NCI-H446 treated with DMSO at 0.1 percent for 48 hours (cell line): ENCODE results near the gene ADM.
"Not testable (repeated sequence)": the region's sequence is repeated elsewhere in the genome, so short reads cannot be mapped to it uniquely, and the experiment has no call there.

ENCODE experiments used
- DNase-seq: peaks from one replicate; lab custom pipeline; 2025; lab: John Stamatoyannopoulos, UW

Gene ADM

GRCh38 chr11:10304495-10305261 is at the start of gene ADM:
TSS of gene ADM (plus strand) at chr11:10305073. CDS start at chr11:10305701, 628 bp downstream.
- DNase-seq, result peak; percentile 54

DNA sequence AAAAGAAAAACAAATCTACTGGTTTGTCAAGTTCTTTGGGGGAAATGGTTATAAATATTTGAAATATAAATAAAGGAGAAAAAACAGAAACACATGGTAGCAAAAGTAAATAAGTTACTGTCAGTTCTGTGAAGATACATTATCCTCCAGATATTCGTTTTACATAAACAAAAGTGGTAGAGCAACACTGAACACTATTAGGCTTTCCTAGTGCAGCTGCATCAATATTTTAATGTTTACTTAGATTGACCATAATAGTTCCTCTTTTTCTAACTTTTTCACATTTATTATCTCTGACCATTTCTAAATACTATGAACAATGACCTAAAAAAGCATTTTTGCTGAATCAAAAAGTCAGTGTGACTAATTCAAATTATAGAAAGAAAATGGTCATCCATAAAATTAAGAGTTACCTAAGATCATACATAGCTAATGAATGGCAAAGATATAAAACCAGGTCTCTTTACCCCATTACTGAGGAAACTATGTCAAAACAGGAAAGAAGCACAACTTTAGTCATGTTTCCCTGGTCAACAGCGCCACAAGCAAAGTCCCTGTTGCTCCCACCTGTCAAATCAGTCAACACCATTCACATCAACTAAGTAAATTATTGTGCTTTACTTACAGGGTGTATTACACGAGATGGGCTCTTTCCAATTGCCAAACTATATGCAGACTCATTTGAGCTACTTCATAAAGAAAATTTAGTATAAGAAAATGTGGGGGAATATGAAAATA is 49.3 kb upstream of the ADM start:
- no peak for DNase-seq

- DNase-seq, result no peak
Measured at GRCh38 chr11:10257478-10257877, 47.4 kb upstream of the ADM start.

DNA sequence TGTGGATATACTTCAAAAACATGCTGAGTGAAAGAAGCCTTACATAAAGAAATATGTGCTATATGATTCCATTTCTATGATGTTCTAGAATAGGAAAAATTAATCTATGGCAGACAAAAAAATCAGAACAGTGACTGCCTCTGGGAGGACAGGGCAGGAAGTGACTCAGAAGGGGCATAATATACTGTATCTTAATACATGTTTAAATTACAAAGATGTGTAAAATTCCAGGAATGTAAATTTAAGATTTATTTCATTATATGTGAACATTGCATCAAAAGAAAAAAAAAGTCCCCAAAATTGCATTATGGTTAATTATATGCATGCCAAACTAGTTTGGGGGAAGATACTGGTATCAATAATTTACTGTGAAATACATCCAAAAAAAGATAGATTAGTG is 43.1 kb upstream of the ADM start:
- DNase-seq, result no peak

GRCh38 chr11:10263929-10264328 is 40.9 kb upstream of the ADM start:
- DNase-seq, result no peak

DNA sequence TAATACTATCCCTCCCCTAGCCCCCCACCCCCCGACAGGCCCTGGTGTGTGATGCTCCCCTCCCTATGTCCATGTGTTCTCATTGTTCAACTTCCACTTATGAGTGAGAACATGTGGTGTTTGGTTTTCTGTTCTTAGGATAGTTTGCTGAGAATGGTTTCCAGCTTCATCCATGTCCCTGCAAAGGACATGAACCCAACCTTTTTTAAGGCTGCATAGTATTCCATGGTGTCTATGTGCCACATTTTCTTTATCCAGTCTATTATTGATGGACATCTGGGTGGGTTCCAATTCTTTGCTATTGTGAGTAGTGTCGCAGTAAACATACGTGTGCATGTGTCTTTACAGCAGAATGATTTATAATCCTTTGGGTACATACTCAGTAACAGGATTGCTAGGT is 40.2 kb upstream of the ADM start:
- not testable (repeated sequence) for DNase-seq

GRCh38 chr11:10265936-10266335 is 38.9 kb upstream of the ADM start:
- no peak for DNase-seq

DNA sequence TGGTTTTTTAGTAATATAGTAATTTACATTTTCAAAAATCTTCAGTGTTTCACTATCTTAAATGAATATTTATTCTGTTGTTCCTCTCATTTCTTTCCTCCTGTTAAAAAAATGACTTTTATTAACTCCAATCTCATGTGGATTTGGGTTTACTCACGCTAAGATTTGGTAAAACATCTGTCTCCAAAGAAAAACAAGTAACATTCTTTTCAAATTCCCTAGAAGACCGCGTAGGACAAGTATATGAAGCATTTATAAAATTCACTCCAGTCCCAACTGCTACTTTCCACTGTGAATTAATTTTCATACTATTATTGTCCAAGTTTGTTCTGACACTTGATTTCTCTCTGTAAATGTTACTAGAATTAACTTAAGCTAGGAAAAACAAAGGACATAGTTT is 37.1 kb upstream of the ADM start:
- no peak for DNase-seq

- no peak for DNase-seq
Measured at GRCh38 chr11:10268746-10269488, 36.0 kb upstream of the ADM start.

DNA sequence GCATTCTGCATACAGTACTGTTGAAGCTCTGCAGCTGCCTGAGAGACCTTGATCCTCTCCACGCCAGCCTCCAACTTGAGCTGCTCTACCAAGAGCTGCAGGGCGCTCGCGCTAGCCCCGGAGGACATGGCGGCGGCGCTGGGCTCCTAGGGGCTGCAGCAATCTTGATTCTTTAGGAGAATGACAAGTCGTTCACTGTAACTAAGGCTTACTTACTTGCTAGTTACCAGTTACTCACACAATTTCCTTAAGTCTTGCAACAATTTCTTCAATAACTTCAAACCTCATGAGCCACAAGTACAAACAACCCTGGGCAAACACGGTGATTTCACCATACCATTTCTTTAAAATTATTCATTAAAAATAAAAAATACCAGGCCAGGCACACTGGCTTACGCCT is 32.7 kb upstream of the ADM start:
- no peak for DNase-seq

DNA sequence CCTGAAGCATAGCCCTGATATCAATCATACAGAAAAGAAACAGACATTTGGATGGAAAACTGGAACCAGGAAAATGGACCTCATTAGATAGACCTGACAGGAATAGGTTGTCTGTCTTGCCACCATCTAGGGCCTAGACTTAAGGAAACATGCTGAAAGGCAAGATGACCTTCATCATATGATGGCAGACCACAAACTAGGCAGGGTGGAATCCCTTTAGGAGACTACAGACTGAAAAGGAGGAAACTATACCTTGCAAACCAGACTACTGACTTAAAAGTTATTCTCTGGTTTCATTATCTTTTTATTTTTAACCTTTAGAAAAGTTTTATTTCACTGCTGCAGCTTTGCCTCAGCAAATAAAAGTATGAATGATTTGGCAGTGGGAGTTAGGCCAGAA is 31.1 kb upstream of the ADM start:
- DNase-seq, result no peak

DNA sequence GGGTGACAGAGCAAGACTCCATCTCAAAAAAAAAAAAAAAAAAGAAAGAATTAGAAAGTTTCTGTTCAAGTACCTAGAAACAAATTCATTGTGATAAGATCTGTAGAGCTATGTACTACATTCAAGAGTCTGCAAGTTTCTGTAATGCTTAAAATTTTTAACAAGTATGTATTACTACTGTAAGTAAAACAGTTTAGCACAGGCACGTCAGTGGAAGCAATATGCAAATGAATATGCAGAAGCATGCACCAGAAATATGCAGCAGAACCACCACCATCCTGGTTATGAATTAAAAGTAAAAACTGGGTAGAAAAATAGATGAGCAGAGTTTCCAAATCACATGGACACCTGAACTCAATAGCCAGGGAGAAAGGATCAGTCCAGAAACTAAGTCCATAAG is 30.1 kb upstream of the ADM start:
- DNase-seq, result no peak

- DNase-seq, result no peak
Measured at GRCh38 chr11:10275714-10276113, 29.2 kb upstream of the ADM start.

GRCh38 chr11:10282117-10282516 is 22.8 kb upstream of the ADM start:
- no peak for DNase-seq

DNA sequence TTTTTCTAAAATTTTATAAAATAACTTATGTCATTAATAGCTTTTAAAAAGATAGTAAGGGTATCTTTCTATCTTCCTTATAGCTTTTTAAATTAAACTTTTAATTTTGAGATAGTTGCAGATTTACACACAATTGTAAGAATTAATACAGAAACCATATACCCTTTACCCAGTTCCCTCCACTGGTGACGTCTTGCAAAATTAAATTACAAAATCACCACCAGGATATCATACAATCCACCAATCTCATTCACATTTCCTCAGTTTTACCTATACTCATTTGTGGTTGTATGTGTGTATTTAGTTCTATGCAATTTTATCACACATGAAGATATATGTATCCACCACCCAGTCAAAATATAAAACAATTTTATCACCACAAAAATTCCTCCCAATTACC is 20.9 kb upstream of the ADM start:
- no peak for DNase-seq

DNA sequence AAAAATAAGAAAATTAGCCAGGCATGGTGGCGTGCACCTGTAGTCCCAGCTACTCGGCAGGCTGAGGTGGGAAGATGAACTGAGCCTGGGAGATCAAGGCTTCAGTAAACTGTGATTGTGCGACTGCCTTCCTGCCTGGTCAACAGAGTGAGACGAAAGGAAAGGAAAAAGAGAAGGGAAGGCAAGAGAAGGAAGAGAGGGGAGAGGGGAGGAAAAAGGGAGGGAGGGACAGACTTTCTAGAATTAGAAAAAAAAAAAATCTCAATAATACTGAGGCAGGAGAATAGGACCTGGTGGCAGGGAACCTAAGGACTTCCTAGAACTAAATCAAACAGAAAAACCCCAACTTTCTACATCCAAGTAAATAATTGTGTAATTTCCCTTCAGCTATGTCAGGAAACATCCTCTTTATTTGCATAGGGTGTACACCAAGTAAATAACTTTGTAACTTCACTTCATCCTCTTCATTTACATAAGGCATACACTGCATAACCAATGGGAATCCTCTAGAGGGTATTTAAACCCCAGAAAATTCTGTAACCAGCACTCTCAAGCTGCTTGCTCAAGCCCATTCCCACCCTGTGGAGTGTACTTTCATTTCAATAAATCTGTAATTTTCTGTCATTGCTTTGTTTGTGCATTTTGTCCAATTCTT is 19.6 kb upstream of the ADM start:
- no peak for DNase-seq

DNA sequence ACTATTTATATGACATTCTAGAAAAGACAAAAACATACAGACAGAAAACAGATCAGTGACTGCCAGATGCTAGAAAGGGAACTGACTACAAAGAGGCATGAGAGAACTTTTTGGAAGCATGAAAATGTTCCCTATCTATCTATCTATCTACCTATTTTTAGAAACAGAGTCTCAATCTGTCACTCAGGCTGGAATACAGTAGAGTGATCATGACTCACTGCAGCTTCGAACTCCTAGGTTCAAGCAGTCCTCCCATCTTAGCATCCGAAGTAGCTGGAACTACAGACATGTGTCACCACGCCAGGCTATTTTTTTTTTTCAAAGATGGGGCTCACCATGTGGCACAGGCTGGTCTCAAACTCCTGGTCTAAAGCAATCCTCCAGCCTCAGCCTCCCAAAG is 17.7 kb upstream of the ADM start:
- no peak for DNase-seq

GRCh38 chr11:10287766-10288715 is 16.8 kb upstream of the ADM start:
- no peak for DNase-seq

DNA sequence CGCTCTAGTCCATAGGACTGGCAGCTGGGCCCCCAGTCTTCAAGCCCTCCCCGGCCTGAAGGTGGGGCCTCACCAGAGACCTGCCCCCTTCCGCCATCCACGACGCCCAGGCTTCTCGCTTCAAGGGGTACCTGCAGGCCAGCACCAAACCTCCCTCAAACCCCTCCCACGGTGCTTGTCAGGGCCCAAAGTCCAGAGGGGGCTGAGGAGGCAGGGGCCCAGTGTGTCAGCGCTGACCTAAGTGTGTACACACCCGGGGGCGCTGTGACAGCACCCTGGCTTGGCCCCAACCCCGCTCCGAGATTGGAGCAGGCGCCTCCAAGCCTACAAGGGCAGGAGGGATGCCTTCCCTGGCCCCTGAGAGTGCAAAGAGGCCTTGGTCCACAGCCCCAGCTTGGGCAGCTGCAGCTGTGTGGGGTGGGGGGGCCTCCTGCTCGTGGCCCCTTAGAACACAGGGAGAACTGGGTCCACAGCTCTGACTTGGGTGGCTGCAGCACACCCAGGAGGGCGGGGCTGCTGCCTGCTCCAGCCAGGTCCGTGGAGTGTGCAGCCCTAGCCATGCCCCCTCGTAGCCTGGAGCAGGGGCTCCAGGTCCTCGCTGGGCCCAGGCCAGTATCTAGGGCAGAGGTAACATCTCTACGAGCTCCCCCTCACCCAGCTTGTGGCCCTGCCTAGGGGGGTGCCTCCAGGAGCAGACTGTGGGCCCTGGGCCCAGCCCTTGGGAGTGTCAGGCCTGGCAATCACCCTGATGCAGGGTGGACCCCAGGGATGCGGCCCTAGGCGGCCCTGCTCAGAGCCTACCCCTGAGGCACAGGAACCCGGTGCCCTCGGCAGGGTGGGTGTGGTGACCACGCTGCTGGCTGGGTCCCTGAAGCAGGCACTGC is 15.8 kb upstream of the ADM start:
- no peak for DNase-seq

- DNase-seq, result no peak
Measured at GRCh38 chr11:10289765-10290380, 15.0 kb upstream of the ADM start.
